Fibroblast of villous mesenchyme (primary cell): ENCODE results near the gene TOX2. TPM values are rescaled to one million over a fixed set of nuclear protein-coding genes. Genes with fewer than 3 reads are reported as not detected.

ENCODE experiments used
- DNase-seq: peaks from one replicate; pipeline ENCODE4 v3.0.0-alpha.2; 2010; ENCODE audit warnings: low read depth
- H3K4me3 ChIP-seq: 2 replicates; pipeline ENCODE4 v1.5.1; 2011; ENCODE audit warnings: low read depth, mild to moderate bottlenecking, low read length
- CTCF ChIP-seq: IDR thresholded peaks from 2 replicates; pipeline ENCODE4 v1.5.1; 2012; ENCODE audit warnings: low read depth, mild to moderate bottlenecking, low read length; ENCODE audit not compliant: insufficient read depth
- total RNA-seq: library from RNA; depleted of rRNA; stranded (reverse); fragments of >200 nt; gene quantifications from 2 replicates; pipeline ENCODE4 v1.2.3, GENCODE V29; 2012

The TOX2 gene
- total RNA-seq, 1 donor, result 0.43 TPM

GRCh38 chr20:43915211-43916072 is 790 bp downstream of the TOX2 start:
- peak overlapping the region; percentile 82 for H3K4me3 ChIP-seq
- TF ChIP-seq CTCF, result no peak
- peak; percentile 53 for DNase-seq

- H3K4me3 ChIP-seq, result peak overlapping the region; percentile 82
- no peak for TF ChIP-seq CTCF
- DNase-seq, result peak; percentile 47
Observed at GRCh38 chr20:43916073-43916880, 1.6 kb downstream of the TOX2 start.

- DNase-seq, result no peak
- H3K4me3 ChIP-seq, result peak overlapping the region; percentile 82
- no peak for TF ChIP-seq CTCF
Observed at GRCh38 chr20:43916881-43917371, 2.3 kb downstream of the TOX2 start.

DNA sequence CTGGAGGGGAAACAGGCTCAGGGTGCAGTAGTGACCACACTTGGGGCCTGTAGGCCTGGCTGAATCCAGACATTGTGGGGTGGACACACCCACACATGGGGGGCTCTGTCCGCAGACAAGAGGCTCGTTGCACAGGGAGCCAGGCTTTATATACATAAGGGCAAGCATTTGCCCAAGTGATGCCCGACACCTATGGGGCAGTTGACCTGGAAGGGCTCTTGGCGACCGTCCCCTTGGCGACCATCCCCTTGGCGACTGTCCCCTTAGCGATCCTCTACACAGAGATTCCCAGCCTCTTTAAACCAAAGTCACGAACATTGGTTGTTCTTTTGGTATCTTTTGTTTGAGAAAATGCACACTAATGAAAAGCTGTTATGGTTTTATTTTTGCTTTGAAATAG is 2.7 kb downstream of the TOX2 start:
- peak overlapping the region; percentile 82 for H3K4me3 ChIP-seq
- TF ChIP-seq CTCF, result no peak
- no peak for DNase-seq

GRCh38 chr20:43919686-43920403 is 5.2 kb downstream of the TOX2 start:
- H3K4me3 ChIP-seq, result no peak overlapping the region
- DNase-seq, result no peak
- no peak for TF ChIP-seq CTCF

- H3K4me3 ChIP-seq, result no peak overlapping the region
- no peak for DNase-seq
- no peak for TF ChIP-seq CTCF
Observed at GRCh38 chr20:43920797-43921196, 6.1 kb downstream of the TOX2 start.
